Measurements from ENCODE around the gene TYMS. TPM values are rescaled to one million over a fixed set of nuclear protein-coding genes. Genes with fewer than 3 reads are reported as not detected.

Gene TYMS
- 211 TPM for polyA plus RNA-seq (2013, experiment 1 of 2)
- 205 TPM for polyA plus RNA-seq (2013, experiment 2 of 2)

GRCh38 chr18:657311-658000 is at the start of gene TYMS:
TSS of gene TYMS (plus strand) at chr18:657653. CDS start at chr18:657743, 90 bp downstream.
- Histone ChIP-seq H3K27ac (ENCODE audit: low read depth, low read length, severe bottlenecking) (peak within 1 kb of the TSS; percentile 87), H3K36me3 (ENCODE audit: control insufficient read depth, insufficient read depth, low read length) (peaks cover 40% of the 10 kb centered on the region), H3K4me1 (ENCODE audit: control insufficient read depth, insufficient read depth, low read length, poor library complexity, severe bottlenecking) (peaks cover 2% of the 10 kb centered on the region), H3K4me3 (ENCODE audit: extremely low read depth, insufficient read depth, low read length, poor library complexity, severe bottlenecking) (peak within 1 kb of the TSS; percentile 85), H3K9me3 (ENCODE audit: control insufficient read depth, low read length) (peaks cover 9% of the 10 kb centered on the region)
- 0% methylated on average over 68 to 79 of the region's 79 CpGs for WGBS, 2 experiments (ENCODE audit: insufficient coverage in 2 of 2)

GRCh38 chr18:607930-608329 is 49.5 kb upstream of the TYMS start:
- no peaks in the 10 kb centered on the region for H3K36me3 ChIP-seq (ENCODE audit: control insufficient read depth, insufficient read depth, low read length)
- no peak overlapping the region for H3K27ac ChIP-seq (ENCODE audit: low read depth, low read length, severe bottlenecking)
- H3K9me3 ChIP-seq (ENCODE audit: control insufficient read depth, low read length), result peaks cover 5% of the 10 kb centered on the region
- no peaks in the 10 kb centered on the region for H3K4me1 ChIP-seq (ENCODE audit: control insufficient read depth, insufficient read depth, low read length, poor library complexity, severe bottlenecking)
- 89 to 98% methylated on average over 6 to 7 of the region's 7 CpGs for WGBS, 2 experiments (ENCODE audit: insufficient coverage in 2 of 2)
- no peak overlapping the region for H3K4me3 ChIP-seq (ENCODE audit: extremely low read depth, insufficient read depth, low read length, poor library complexity, severe bottlenecking)

GRCh38 chr18:610214-610928 is 47.1 kb upstream of the TYMS start:
- H3K36me3 ChIP-seq (ENCODE audit: control insufficient read depth, insufficient read depth, low read length), result no peaks in the 10 kb centered on the region
- WGBS, 2 experiments (ENCODE audit: insufficient coverage in 2 of 2), result 88 to 89% methylated on average over 13 to 14 of the region's 15 CpGs
- no peak overlapping the region for H3K27ac ChIP-seq (ENCODE audit: low read depth, low read length, severe bottlenecking)
- H3K4me1 ChIP-seq (ENCODE audit: control insufficient read depth, insufficient read depth, low read length, poor library complexity, severe bottlenecking), result no peaks in the 10 kb centered on the region
- peaks cover 5% of the 10 kb centered on the region for H3K9me3 ChIP-seq (ENCODE audit: control insufficient read depth, low read length)
- no peak overlapping the region for H3K4me3 ChIP-seq (ENCODE audit: extremely low read depth, insufficient read depth, low read length, poor library complexity, severe bottlenecking)

DNA sequence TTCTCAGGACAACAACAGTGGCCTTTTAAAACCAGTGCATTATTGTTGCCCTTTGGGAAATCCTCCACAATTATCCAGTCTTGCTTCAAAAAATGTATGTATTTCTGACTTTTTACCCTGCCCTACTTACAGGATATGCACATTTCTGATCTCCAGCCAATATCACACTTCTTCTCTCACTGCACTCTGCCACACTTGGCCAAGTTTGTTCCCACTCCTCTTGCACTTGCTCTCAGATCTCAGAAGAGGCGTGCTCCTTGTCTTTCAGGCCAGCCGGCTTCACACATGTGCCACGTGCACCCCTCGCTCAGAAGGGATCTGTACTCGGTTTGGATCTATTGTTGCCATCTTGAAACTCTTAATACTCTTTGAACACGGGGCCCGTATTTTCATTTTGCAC is 45.3 kb upstream of the TYMS start:
- Histone ChIP-seq H3K4me3 (ENCODE audit: extremely low read depth, insufficient read depth, low read length, poor library complexity, severe bottlenecking) (no peak overlapping the region), H3K9me3 (ENCODE audit: control insufficient read depth, low read length) (no peaks in the 10 kb centered on the region), H3K36me3 (ENCODE audit: control insufficient read depth, insufficient read depth, low read length) (no peaks in the 10 kb centered on the region), H3K27ac (ENCODE audit: low read depth, low read length, severe bottlenecking) (no peak overlapping the region), H3K4me1 (ENCODE audit: control insufficient read depth, insufficient read depth, low read length, poor library complexity, severe bottlenecking) (peaks cover 5% of the 10 kb centered on the region)
- 94 to 96% methylated on average over 5 to 7 of the region's 7 CpGs for WGBS, 2 experiments (ENCODE audit: insufficient coverage in 2 of 2)

DNA sequence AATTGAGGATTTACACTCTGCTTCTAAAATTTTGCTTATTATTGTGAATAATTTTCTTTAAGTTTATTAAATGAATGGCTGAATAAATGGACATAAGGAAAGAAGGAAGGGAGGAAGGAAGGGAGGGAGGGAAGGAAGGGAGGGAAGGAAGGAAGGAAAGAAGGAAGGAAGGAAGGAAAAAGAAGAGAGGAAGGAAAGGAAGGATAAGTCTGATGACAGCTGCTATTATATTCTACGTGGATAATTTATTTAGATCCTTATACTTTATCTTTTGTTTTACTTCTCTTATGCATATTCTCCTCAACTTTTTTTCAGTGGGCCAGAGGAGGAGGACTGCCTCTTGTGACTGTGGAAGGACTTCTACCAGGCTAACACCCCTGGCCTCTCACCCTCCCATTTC is 43.3 kb upstream of the TYMS start:
- H3K4me3 ChIP-seq (ENCODE audit: extremely low read depth, insufficient read depth, low read length, poor library complexity, severe bottlenecking), result no peak overlapping the region
- no peaks in the 10 kb centered on the region for H3K9me3 ChIP-seq (ENCODE audit: control insufficient read depth, low read length)
- H3K27ac ChIP-seq (ENCODE audit: low read depth, low read length, severe bottlenecking), result no peak overlapping the region
- H3K4me1 ChIP-seq (ENCODE audit: control insufficient read depth, insufficient read depth, low read length, poor library complexity, severe bottlenecking), result peaks cover 5% of the 10 kb centered on the region
- WGBS, 2 experiments (ENCODE audit: insufficient coverage in 2 of 2), result no CpG with 5 or more reads among the region's 1 CpG
- H3K36me3 ChIP-seq (ENCODE audit: control insufficient read depth, insufficient read depth, low read length), result no peaks in the 10 kb centered on the region

GRCh38 chr18:615092-615521 is 42.3 kb upstream of the TYMS start:
- H3K4me3 ChIP-seq (ENCODE audit: extremely low read depth, insufficient read depth, low read length, poor library complexity, severe bottlenecking), result no peak overlapping the region

GRCh38 chr18:615773-616172 is 41.7 kb upstream of the TYMS start:
- no peak overlapping the region for H3K27ac ChIP-seq (ENCODE audit: low read depth, low read length, severe bottlenecking)
- no peak overlapping the region for H3K4me3 ChIP-seq (ENCODE audit: extremely low read depth, insufficient read depth, low read length, poor library complexity, severe bottlenecking)
- no peaks in the 10 kb centered on the region for H3K9me3 ChIP-seq (ENCODE audit: control insufficient read depth, low read length)
- H3K4me1 ChIP-seq (ENCODE audit: control insufficient read depth, insufficient read depth, low read length, poor library complexity, severe bottlenecking), result peaks cover 5% of the 10 kb centered on the region
- no peaks in the 10 kb centered on the region for H3K36me3 ChIP-seq (ENCODE audit: control insufficient read depth, insufficient read depth, low read length)
- 86 to 93% methylated on average over 4 of the region's 4 CpGs for WGBS, 2 experiments (ENCODE audit: insufficient coverage in 2 of 2)

More at GRCh38 chr18:615092-615521, 42.3 kb upstream of the TYMS start:
- Histone ChIP-seq H3K36me3 (ENCODE audit: control insufficient read depth, insufficient read depth, low read length) (no peaks in the 10 kb centered on the region), H3K4me1 (ENCODE audit: control insufficient read depth, insufficient read depth, low read length, poor library complexity, severe bottlenecking) (peaks cover 5% of the 10 kb centered on the region), H3K9me3 (ENCODE audit: control insufficient read depth, low read length) (no peaks in the 10 kb centered on the region), H3K27ac (ENCODE audit: low read depth, low read length, severe bottlenecking) (no peak overlapping the region)
- WGBS, 2 experiments (ENCODE audit: insufficient coverage in 2 of 2), result 85 to 93% methylated on average over 4 to 5 of the region's 5 CpGs

GRCh38 chr18:616380-616995 is 41.0 kb upstream of the TYMS start:
- no peaks in the 10 kb centered on the region for H3K36me3 ChIP-seq (ENCODE audit: control insufficient read depth, insufficient read depth, low read length)
- 20% methylated on average over 2 of the region's 4 CpGs; no CpG with 5 or more reads in 1 of the 2 experiments for WGBS, 2 experiments (ENCODE audit: insufficient coverage in 2 of 2)
- H3K9me3 ChIP-seq (ENCODE audit: control insufficient read depth, low read length), result no peaks in the 10 kb centered on the region
- no peak overlapping the region for H3K27ac ChIP-seq (ENCODE audit: low read depth, low read length, severe bottlenecking)
- peaks cover 5% of the 10 kb centered on the region for H3K4me1 ChIP-seq (ENCODE audit: control insufficient read depth, insufficient read depth, low read length, poor library complexity, severe bottlenecking)
- no peak overlapping the region for H3K4me3 ChIP-seq (ENCODE audit: extremely low read depth, insufficient read depth, low read length, poor library complexity, severe bottlenecking)

- Histone ChIP-seq H3K36me3 (ENCODE audit: control insufficient read depth, insufficient read depth, low read length) (no peaks in the 10 kb centered on the region), H3K4me3 (ENCODE audit: extremely low read depth, insufficient read depth, low read length, poor library complexity, severe bottlenecking) (no peak overlapping the region), H3K27ac (ENCODE audit: low read depth, low read length, severe bottlenecking) (no peak overlapping the region), H3K9me3 (ENCODE audit: control insufficient read depth, low read length) (no peaks in the 10 kb centered on the region), H3K4me1 (ENCODE audit: control insufficient read depth, insufficient read depth, low read length, poor library complexity, severe bottlenecking) (peaks cover 5% of the 10 kb centered on the region)
- 95 to 98% methylated on average over 10 to 13 of the region's 13 CpGs for WGBS, 2 experiments (ENCODE audit: insufficient coverage in 2 of 2)
Measured at GRCh38 chr18:617970-618504, 39.4 kb upstream of the TYMS start.

DNA sequence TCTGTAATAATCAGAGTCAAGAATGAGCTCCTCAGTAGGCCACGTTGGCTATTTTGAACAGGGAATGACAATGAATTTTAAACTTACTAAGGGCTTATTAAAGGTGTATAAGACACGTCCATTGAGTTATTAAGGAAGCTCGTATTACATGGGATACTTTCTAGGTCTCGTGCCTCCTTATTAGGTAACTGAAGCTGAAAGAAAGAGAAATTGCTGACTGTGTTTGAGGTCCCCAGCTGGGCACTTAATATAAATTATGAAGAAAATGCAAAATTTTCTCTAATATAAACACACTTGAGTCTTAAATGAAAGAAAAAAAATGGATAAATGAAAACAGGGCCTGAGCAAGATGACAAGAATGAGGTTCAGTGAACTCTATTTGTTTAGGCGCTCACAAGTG is 38.8 kb upstream of the TYMS start:
- Histone ChIP-seq H3K4me3 (ENCODE audit: extremely low read depth, insufficient read depth, low read length, poor library complexity, severe bottlenecking) (no peak overlapping the region), H3K36me3 (ENCODE audit: control insufficient read depth, insufficient read depth, low read length) (no peaks in the 10 kb centered on the region), H3K27ac (ENCODE audit: low read depth, low read length, severe bottlenecking) (no peak overlapping the region), H3K4me1 (ENCODE audit: control insufficient read depth, insufficient read depth, low read length, poor library complexity, severe bottlenecking) (peaks cover 5% of the 10 kb centered on the region), H3K9me3 (ENCODE audit: control insufficient read depth, low read length) (no peaks in the 10 kb centered on the region)
- 87 to 90% methylated on average over 4 to 5 of the region's 5 CpGs for WGBS, 2 experiments (ENCODE audit: insufficient coverage in 2 of 2)
